Measurements from ENCODE around the gene R3HDM2.
A peak's percentile ranks its signal among the peaks of the same experiment; 100 is the strongest.

R3HDM2 gene

DNA sequence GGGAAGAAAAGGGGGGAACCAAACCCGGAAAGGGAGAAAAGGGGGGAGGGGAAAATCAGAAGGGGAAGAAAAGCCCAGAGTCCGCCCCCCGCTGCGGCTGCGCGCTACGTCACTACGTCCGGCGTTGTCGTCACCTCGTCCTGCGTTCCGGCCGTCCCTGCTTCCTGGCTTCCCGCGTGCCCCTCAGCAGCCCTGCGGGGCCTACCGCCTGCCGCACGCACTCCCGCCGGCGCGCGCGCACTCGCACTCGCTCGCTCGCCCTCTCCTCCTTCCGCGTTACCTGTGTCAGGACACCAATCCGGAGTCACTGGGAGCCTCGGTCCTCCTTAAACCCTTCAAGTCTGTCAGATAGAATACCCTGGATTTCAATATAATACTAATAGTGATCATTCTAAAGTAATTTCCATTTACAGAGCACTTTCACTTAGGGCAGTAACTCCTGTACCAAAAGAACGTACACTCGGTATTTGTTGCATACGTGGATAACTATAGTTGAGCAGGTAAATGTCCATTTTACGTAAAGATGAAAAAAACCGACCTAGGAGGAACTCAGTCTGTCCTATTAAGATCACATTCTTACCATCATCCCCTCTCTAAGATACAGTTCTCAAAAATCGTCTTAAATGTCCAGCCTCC is at the start of gene R3HDM2:
R3HDM2 (minus strand) TSS at position 113 of the 636 bp plus-strand sequence. CDS start 120,615 bp downstream, outside the sequence.
- DNase-seq, result peak; percentile 85

DNA sequence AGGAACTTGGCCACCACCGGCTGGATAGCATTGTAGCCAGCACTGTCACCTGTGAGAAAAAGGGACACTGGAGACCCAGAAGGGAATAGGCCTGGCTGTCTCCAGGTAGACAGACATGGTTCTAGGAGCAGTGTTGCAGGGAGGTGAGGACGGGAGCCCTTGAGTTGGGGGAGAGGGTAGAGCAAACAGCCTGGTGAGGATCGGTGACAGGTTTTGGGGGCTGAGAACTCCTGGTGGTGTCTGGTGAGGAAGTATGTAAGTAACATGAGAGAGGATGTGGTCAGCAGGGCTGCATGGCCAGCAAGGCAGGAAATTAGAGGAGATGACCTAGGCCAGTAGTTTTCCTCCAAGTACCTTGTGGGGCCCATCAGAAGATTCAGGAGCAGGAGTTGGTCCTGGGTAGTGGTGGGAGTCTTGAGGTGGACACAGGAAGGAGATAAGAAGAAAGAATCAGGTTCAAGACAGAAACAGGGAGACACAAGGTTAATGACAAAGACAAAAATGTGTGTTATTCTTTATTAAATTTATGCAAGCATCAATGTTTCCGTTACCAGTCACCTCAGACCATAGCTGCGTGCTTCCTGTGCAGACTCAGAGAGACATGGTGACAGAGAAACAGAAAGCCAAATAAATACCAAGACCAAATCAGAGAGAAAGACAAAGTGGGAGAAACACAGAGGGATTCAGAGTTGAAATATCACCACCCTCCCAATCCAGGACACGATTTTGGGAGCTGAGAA is 48.7 kb upstream of the R3HDM2 start, which contains the start of gene ARHGAP9:
ARHGAP9 (minus strand) TSS at position 491 of the 740 bp plus-strand sequence; CDS start at position 31, 460 bp downstream.
- no peak for DNase-seq

- no peak for DNase-seq
Observed at GRCh38 chr12:57479043-57479375, 48.2 kb upstream of the R3HDM2 start.

DNA sequence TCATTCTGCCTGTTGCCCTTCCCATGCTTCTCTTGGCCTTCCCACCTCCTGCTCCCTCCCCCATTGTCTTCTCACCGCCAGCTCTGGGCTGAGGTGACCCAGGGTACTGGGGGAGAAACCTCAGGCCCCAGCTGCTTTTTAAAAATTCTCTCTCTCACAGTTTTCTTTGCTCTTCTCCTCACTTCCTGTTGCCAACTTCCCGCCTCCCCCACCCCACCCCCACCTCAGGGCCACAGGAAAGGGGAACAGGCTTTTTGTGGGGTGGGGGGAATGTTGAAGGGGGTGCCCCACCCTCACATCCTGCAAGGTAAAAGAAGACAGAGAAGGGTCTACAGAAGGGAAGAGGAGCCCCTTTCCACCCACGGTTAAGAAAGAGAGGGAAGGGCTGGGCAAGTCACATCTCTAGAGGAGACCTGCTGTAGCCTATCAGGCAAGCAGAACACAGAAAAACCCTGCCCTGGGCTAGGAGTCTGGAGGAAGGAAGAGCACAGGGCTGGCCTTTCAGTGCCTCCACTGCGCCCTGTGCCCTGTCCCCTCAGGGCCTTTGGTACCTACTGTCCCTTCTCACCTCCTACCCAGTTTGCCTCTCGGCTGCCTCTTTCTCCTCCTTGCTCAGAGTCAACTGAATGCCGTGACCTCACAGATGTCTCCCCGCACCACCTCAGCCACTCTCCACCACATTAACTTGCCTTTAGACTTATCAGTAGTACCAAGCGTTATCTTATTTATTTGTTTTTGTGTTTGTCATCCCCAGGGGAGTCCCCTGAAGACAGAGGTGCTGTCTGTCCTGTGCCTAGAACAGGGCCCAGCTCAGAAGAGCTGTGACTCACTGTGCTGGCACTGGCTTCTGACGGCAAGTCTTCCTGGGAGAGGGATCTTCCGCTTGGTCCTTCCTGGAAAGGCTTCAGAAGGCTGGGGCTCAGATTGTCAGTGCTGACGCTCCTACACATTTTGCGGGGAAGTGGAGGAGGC is 47.2 kb upstream of the R3HDM2 start:
- DNase-seq, result no peak

GRCh38 chr12:57476993-57477709 is 46.3 kb upstream of the R3HDM2 start:
- DNase-seq, result no peak

DNA sequence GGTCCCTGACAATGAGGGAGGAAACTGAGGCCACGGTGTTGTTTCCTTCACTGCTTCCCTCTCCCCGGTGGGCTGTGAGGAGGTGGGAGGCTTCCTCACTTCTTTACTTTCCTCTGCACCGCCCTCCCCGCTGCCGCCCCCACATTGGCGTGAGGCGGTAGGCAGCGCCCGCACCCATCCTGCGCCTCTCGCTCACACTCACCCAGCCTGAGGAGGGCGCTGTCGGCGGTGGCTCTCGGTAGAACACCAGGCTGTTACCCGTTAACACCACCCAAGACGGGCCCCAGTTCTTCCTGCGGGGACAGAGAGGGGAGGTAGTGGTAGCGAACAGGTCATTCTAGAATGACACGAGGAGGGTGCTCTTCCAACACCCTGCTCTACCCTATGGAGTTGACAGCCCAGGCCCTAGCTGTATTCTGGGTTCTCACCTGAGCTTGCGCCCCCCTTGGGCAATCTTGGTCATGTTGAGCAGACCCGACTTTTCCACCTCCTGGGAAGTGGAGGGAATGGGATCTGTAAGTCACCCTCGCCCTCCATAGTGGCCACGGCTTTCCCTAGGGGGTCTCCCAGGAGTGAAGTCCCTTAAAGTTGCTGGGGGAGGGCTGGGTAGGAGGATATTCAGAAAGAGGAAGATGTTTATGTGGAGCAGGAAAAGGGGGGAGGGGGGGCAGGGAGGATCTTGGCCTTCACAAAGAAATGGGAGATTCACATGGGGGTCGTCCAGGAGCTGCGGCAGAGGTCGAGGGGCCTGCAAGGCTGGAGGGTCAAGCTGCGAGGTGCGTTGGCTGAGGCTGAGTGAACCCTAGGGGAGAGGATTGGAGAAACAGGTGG is 45.5 kb upstream of the R3HDM2 start:
- no peak for DNase-seq

- DNase-seq, result no peak
Observed at GRCh38 chr12:57475271-57476161, 44.7 kb upstream of the R3HDM2 start.

DNA sequence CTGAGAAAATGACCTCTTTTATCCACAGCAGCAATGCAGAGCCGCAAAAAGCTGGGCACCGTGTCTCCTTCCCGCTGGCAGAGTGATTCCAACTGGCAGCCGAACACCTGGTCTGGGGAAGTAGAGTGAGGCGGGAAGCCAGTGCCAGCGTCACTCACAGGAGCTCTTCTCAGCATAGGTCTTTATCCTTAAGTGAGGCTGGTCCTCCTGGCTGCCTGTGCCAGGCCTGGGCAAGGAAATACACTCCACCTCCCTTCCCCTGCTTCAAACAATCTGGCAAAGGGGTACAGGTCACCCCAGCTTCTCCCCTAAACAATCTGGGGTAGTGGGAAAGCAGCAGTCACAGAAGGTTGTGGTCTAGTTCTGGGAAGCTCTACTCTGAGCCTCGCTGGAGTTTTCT is 44.0 kb upstream of the R3HDM2 start:
- peak; percentile 44 for DNase-seq

DNA sequence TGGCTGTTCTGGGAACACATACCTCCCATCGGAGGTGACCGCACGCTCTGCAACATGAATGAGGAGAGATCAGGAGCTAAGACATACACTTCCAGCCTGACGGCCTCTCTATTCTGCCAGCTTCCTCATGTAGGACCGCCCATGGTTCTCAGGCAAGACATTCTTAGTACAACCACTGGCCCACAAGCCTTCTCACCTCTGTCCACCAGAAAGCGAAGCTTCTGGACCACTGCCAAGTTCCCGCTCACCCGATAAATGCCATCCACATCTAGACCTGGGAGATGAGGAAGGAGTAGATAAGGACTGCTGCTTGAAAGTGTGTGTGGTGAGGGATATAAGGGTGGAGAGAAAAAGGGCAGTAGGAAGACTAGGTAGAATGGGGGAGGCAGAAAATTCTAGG is 43.6 kb upstream of the R3HDM2 start:
- DNase-seq, result no peak

DNA sequence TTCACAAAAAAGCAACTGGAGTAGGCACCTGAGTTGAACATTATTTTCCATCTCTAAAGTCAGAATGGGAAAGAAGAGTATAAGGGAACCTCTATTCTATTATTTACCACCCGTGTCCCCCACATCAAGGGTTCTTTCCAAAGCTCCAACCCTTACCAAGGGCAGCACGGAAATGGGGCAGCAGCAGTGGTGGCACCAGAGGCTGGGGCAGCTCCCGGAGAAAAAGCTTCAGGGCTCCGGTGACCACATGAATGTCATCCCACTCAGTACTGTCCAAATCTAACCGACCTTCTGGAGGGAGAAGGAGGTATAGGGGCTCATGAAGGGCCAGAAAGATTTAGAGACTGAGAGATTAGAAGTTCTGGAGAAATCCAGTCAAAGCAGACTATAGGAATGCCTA is 43.0 kb upstream of the R3HDM2 start:
- DNase-seq, result no peak

DNA sequence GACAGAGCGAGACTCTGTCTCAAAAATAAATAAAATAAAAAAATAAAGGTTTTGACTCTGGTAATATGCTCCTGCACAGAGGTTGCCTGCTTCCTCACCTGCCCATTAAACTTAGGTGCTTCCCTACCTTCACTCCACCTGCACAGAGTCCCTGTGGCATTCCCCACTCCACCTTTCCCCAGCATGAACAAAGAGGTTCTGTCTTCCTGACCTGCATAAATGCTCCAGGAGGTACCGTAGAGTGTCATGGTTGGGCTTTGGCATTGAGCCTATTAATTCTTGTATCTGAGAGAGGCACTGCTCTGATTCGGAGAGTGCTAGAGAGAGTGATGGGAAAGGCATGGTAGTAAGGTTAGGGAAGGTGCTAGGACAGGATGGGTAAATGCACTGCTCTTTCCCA is 42.5 kb upstream of the R3HDM2 start:
- no peak for DNase-seq

- DNase-seq, result no peak
Observed at GRCh38 chr12:57472391-57472790, 41.5 kb upstream of the R3HDM2 start.

GRCh38 chr12:57471661-57472060 is 40.8 kb upstream of the R3HDM2 start:
- DNase-seq, result no peak

DNA sequence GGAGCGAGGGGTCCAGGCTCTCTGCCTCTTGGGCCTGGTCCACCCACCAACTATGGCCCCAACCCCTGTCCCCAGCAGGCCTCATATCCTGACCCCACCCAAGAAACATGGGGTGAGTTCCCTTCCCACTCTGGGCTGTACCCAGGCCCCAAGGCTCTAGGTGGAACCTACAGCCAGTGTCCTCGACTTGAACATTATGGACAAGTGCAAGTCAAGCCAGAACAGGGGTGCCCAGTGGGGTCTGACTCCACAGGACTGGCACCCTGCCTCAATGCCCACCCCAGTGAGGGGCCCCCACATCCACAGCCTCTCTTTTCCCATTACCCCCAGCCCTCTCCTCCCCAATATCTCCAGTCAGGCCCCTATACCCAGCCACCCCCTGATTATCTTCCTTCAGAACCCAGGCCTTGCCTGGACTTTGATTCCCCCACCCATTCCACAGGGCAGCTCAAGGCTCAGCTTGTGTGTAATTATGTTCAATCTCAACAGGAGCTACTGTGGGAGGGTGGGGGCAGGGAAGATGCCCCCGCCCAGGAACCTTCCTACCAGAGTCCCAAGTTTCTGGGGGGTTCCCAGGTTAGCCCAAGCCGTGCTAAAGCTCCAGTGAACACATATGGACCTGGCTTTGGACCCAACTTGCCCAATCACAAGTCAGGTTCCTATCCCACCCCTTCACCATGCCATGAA is 40.3 kb upstream of the R3HDM2 start:
- no peak for DNase-seq

DNA sequence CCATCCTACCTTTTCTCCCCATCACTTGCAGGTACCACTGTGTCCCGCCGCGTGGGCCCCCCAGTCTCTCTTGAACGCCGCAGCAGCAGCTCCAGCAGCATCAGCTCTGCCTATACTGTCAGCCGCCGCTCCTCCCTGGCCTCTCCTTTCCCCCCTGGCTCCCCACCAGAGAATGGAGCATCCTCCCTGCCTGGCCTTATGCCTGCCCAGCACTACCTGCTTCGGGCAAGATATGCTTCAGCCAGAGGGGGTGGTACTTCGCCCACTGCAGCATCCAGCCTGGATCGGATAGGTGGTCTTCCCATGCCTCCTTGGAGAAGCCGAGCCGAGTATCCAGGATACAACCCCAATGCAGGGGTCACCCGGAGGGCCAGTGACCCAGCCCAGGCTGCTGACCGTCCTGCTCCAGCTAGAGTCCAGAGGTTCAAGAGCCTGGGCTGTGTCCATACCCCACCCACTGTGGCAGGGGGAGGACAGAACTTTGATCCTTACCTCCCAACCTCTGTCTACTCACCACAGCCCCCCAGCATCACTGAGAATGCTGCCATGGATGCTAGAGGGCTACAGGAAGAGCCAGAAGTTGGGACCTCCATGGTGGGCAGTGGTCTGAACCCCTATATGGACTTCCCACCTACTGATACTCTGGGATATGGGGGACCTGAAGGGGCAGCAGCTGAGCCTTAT is 39.6 kb upstream of the R3HDM2 start:
- DNase-seq, result no peak

- no peak for DNase-seq
Observed at GRCh38 chr12:57469296-57470164, 38.7 kb upstream of the R3HDM2 start.

DNA sequence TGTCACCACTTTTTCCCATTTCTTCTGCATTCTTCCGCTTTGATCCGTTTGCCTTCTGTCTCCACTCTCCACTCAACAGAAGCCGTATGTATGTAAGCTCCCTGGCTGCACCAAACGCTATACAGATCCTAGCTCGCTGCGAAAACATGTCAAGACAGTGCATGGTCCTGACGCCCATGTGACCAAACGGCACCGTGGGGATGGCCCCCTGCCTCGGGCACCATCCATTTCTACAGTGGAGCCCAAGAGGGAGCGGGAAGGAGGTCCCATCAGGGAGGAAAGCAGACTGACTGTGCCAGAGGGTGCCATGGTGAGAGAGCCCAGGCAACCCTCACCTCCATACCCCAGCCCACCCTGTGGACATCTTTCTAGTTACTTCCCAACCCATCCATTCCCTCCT is 37.1 kb upstream of the R3HDM2 start:
- DNase-seq, result no peak

DNA sequence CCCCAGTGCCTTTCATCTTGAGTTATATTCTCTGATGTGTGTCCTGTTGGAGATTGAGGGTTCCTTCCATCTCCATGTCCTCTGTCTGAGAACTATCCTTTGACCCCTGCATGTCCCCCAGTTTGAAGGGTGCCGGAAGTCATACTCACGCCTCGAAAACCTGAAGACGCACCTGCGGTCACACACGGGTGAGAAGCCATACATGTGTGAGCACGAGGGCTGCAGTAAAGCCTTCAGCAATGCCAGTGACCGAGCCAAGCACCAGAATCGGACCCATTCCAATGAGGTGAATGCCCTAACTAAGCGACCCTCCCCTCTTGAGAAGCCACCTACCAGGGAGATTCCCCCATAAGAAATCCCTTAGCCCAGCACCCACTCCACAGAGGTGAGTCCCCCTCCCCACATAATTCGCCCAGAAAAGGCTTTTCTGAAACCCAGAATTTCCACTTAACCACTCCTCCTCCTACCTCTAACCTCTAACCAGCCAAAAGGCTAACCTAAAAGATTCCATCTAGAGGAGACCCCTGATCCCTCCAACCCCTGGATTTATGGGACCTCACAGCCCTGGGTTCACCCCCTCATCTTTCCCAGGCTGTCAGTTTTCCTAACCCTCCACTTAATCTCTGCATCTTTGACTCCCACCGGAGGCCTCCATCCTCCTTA is 36.5 kb upstream of the R3HDM2 start:
- DNase-seq, result no peak

Measured in DMS79 treated with DMSO at 0.1 percent for 48 hours (cell line).